ENCODE data around the gene CCDC85C. TPM values are rescaled to one million over a fixed set of nuclear protein-coding genes. Genes with fewer than 3 reads are reported as not detected.
A peak's percentile ranks its signal among the peaks of the same experiment; 100 is the strongest.

CCDC85C gene
- total RNA-seq, 1 experiment from 2014 or later: 33.2 TPM

DNA sequence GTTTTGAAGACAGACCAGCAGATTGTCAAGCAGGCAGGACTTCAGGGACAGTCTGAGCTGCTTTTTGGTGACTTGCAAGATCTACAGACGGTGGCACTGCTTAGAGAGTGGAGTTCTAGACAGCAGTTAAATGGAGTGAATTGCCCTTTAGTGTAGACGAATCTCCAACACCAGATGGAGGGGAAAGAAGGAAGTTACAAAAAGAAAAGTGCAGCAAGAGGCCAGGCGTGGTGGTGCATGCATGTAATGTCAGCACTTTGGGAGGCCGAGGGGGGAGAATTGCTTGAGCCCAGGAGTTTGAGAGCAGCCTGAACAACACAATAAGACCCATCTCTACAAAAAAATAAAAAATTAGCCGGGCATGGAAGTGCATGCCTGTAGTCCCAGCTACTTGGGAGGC, 32.5 kb upstream of the CCDC85C start:
- Histone ChIP-seq H3K4me2 (ENCODE audit: insufficient read depth, insufficient read length, low read length) (no peak overlapping the region), H2BK12ac (ENCODE audit: insufficient read length, low read depth, low read length) (no peak overlapping the region), H4K8ac (replicated peaks; ENCODE audit: insufficient read length, low read depth, low read length) (no peak overlapping the region), H3K23me2 (ENCODE audit: insufficient read length, low read depth, low read length, poor library complexity, severe bottlenecking) (no peaks in the 10 kb centered on the region), H2BK5ac (ENCODE audit: insufficient read length, low read length) (no peak overlapping the region), H2AK5ac (ENCODE audit: insufficient read length, low read length) (no peak overlapping the region), H3K14ac (ENCODE audit: insufficient read depth, low read length) (no peak overlapping the region), H3T11ph (ENCODE audit: low read length) (no peak overlapping the region), H3K79me1 (ENCODE audit: insufficient read depth, low read depth, low read length, poor library complexity, severe bottlenecking) (no peaks in the 10 kb centered on the region), H3K23ac (ENCODE audit: insufficient read length, low read depth, low read length) (no peak overlapping the region), H3K79me2 (ENCODE audit: insufficient read depth, low read length) (no peaks in the 10 kb centered on the region), H2BK120ac (ENCODE audit: low read depth, low read length, poor library complexity, severe bottlenecking) (no peak overlapping the region), H3K9ac (ENCODE audit: extremely low read depth, insufficient read length, low read length) (no peak overlapping the region), H2AFZ (ENCODE audit: low read length) (no peak overlapping the region), H3K18ac (ENCODE audit: insufficient read length, low read depth, low read length) (no peak overlapping the region), H4K91ac (ENCODE audit: insufficient read length, low read depth, low read length) (no peak overlapping the region), H3K27ac (ENCODE audit: insufficient read length, low read depth, low read length) (no peak overlapping the region), H3K56ac (ENCODE audit: insufficient read length, low read depth, low read length) (no peak overlapping the region), H4K5ac (ENCODE audit: insufficient read length, low read depth, low read length) (no peak overlapping the region), H3K4ac (ENCODE audit: low read depth, low read length) (no peak overlapping the region), H2BK20ac (ENCODE audit: low read depth, low read length, poor library complexity, severe bottlenecking) (no peak overlapping the region), H3K27me3 (ENCODE audit: insufficient read depth, low read length) (no peaks in the 10 kb centered on the region), H3K4me1 (ENCODE audit: insufficient read depth, low read length) (no peaks in the 10 kb centered on the region), H2BK15ac (ENCODE audit: low read depth, low read length) (no peak overlapping the region), H4K20me1 (ENCODE audit: control insufficient read depth, insufficient read depth, insufficient read length) (no peaks in the 10 kb centered on the region), H3K9me3 (ENCODE audit: control insufficient read depth, low read depth, low read length) (no peaks in the 10 kb centered on the region)
- Mint-ChIP-seq H3K4me1 (peaks cover 2 to 7% of the 10 kb centered on the region in 2 experiments; a peak in 2 of 4 replicates), H3K36me3 (ENCODE audit: insufficient read depth in 1 of 3, low read depth in 3 of 3) (no peaks in the 10 kb centered on the region), H3K27ac (peak overlapping the region in 1 of 3 experiments; percentile 24; a peak in 1 of 7 replicates), H3K4me3 (no peak overlapping the region), H3K9me3 (no peaks in the 10 kb centered on the region), H3K27me3 (ENCODE audit: low read depth) (peaks cover 12% of the 10 kb centered on the region)
- WGBS (ENCODE audit: extremely low coverage, insufficient read length, low lambda C conversion rate): no CpG with 5 or more reads among the region's 5 CpGs
- DNase-seq: no peak
- TF ChIP-seq, protein P1, sequence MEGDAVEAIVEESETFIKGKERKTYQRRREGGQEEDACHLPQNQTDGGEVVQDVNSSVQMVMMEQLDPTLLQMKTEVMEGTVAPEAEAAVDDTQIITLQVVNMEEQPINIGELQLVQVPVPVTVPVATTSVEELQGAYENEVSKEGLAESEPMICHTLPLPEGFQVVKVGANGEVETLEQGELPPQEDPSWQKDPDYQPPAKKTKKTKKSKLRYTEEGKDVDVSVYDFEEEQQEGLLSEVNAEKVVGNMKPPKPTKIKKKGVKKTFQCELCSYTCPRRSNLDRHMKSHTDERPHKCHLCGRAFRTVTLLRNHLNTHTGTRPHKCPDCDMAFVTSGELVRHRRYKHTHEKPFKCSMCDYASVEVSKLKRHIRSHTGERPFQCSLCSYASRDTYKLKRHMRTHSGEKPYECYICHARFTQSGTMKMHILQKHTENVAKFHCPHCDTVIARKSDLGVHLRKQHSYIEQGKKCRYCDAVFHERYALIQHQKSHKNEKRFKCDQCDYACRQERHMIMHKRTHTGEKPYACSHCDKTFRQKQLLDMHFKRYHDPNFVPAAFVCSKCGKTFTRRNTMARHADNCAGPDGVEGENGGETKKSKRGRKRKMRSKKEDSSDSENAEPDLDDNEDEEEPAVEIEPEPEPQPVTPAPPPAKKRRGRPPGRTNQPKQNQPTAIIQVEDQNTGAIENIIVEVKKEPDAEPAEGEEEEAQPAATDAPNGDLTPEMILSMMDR (conservative IDR thresholded peaks at IDR 0.05): no peak
